COR-L47 (cell line): Measurements from ENCODE around the gene VKORC1L1.
"Not testable (repeated sequence)": the region's sequence is repeated elsewhere in the genome, so short reads cannot be mapped to it uniquely, and the experiment has no call there.

ENCODE experiments used
- DNase-seq: peaks from one replicate; lab custom pipeline; 2025; lab: John Stamatoyannopoulos, UW

The VKORC1L1 gene

DNA sequence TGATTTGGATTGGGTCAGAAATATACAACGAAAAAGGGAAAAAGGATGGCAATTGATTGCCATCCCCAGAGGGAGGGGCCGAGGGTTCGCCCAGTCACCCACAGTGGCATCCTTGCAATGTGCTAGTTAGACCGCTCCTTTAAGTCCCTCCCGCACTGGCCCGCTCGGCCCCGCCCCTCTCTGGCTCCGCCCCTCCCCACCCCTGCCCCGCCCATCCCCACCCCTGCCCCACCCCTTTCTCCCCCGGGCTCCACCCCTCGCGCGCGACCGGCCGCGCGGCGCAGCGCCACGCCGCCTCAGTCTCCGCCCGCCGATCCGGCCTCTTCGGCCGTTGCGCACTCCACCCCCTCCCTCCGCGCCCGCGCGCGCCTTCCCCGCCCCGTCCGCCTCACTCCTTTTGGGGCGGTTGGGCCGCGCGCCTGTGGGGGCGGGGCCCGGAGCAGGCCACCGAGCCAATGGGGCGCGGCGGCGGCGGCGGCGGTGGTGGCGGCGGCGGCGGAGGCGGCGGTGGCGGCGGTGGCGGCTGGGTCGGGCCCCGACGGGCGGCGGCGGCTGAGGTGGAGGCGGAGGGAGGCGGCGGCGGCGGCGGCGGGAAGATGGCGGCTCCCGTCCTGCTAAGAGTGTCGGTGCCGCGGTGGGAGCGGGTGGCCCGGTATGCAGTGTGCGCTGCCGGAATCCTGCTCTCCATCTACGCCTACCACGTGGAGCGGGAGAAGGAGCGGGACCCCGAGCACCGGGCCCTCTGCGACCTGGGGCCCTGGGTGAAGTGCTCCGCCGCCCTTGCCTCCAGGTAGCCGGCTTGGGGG lies at the start of gene VKORC1L1:
TSS of gene VKORC1L1 (plus strand) at position 299 of the 806 bp plus-strand sequence. CDS start at position 597, 298 bp downstream.
- peak; percentile 83 for DNase-seq

GRCh38 chr7:65827366-65827765 lies 45.5 kb upstream of the VKORC1L1 start:
- no peak for DNase-seq

GRCh38 chr7:65832281-65832680 lies 40.6 kb upstream of the VKORC1L1 start:
- DNase-seq, result no peak

GRCh38 chr7:65836684-65837083 lies 36.2 kb upstream of the VKORC1L1 start:
- DNase-seq, result not testable (repeated sequence)

GRCh38 chr7:65837541-65837956 lies 35.3 kb upstream of the VKORC1L1 start:
- not testable (repeated sequence) for DNase-seq

GRCh38 chr7:65839846-65840245 lies 33.0 kb upstream of the VKORC1L1 start:
- DNase-seq, result no peak

DNA sequence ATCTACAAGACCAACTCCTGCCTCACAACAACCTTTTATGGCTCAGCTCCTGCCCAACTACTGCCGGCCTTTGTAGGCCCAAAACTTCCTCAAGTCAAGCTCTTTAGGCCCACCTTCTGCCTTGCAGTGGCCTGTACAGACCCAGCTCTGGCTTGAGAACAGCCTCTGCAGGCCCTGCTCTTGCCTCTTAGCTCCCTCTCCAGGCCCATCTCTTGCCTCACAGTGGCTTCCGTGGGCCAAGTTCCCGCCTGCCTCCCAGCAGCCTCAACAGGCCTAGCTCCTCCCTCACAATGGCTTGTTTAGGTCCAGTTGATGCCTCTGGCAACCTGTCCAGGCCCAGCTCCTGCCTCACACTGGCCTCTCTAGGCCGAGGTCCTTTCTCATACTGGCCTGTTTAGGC lies 32.4 kb upstream of the VKORC1L1 start:
- no peak for DNase-seq

DNA sequence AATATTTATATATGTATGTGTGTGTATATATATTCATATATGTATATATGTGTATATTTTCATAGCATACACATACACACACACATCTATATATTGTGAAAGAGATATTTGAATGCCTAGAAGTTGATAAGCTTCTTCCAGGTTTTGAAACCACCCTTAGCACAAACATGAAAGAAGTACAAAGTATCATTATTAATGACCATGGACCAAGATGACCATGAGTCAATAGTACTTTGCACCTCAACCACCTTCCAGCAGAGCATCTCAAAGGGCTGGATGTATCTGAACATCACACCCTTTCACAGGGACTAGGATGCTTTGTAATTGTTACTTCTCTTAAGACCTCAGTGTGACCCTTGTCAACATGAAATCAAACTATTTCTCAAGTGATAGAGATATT lies 29.3 kb upstream of the VKORC1L1 start:
- not testable (repeated sequence) for DNase-seq

GRCh38 chr7:65846008-65846570 lies 26.8 kb upstream of the VKORC1L1 start:
- DNase-seq, result no peak

DNA sequence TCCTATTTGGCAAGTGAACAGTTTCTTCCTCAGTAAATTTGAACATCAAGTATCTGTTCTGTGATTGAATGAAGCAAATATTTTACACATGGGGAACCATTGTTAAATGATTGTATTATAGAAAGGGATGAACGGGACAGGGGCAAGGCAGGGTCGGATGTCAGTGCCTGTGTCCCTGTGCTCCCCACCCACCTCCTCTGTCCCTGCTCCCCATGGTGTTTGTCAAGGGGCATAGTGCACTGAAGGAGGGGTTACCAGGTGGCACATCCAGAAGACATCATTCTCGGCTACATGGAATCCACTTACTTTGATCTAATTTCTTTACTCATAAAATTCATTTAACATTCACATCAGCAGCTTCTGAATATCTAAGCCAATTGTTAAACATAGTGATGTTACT lies 19.4 kb upstream of the VKORC1L1 start:
- not testable (repeated sequence) for DNase-seq

DNA sequence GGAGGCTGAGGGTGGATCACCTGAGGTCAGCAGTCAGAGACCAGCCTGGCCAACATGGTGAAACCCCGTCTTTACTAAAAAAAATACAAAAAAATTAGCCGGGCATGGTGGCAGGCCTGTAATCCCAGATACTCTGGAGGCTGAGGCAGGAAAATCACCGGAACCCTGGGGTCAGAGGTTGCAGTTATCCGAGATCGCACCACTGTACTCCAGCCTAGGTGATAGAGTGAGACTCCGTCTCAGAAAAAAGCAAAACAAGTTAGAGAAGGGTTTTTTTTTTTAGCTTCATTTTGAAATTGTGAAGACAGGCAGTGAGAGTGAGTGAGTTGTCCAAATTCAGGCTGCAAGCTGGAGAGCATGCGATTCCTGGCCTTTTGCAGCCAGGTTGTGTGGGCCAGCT lies 19.0 kb upstream of the VKORC1L1 start:
- not testable (repeated sequence) for DNase-seq

DNA sequence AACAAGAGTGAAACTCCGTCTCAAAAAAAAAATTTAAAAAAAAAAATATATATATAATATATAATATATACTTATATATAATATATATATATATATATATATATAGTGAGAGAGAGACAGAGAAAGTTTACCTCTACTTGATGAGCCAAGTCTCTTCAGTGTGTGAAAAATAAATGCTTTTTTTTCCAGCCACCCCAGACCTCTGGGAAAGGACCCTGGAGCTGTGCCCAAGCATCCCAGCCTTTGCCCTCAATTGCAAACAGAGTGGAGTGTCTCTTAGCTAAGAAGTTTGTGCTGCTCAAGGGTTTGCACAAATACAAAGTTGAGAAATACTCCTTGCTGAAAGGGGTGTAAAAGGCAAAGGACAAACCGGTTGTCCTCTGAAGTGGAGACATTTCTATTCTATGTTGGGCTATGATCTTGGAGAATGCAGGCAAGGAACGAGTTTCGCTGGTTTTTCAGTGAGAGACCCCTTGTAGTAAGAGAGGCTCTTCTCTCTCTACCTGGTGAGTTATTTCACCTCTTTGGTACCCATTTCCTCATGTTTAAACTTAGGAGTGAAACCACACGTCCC lies 15.5 kb upstream of the VKORC1L1 start:
- not testable (repeated sequence) for DNase-seq

- not testable (repeated sequence) for DNase-seq
These were observed 14.2 kb upstream of the VKORC1L1 start for GRCh38 chr7:65858660-65859059.

- DNase-seq, result not testable (repeated sequence)
These were observed 6.6 kb upstream of the VKORC1L1 start for GRCh38 chr7:65866244-65866643.

- DNase-seq, result not testable (repeated sequence)
These were observed 5.2 kb upstream of the VKORC1L1 start for GRCh38 chr7:65867681-65868080.

DNA sequence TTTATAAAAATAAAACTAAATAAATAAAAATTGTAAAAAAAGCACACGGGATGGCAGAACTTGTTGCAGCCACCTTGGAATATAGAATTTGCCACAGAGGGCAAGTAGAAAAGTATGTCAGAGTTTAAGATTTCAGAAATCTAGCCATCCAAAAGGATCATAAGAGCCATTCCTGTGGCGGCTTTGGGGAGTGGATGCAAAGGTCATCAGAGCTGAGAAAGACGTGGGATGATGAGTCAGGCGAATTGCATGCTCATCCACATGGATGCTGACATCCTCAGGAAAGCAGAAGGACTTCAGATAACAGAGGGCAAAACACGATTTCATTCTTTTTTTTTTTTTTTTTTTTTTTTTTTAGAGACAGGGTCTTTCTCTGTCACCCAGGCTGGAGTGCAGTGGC lies 3.6 kb upstream of the VKORC1L1 start:
- DNase-seq, result not testable (repeated sequence)

GRCh38 chr7:65871451-65871850 lies 1.4 kb upstream of the VKORC1L1 start:
- DNase-seq, result not testable (repeated sequence)

DNA sequence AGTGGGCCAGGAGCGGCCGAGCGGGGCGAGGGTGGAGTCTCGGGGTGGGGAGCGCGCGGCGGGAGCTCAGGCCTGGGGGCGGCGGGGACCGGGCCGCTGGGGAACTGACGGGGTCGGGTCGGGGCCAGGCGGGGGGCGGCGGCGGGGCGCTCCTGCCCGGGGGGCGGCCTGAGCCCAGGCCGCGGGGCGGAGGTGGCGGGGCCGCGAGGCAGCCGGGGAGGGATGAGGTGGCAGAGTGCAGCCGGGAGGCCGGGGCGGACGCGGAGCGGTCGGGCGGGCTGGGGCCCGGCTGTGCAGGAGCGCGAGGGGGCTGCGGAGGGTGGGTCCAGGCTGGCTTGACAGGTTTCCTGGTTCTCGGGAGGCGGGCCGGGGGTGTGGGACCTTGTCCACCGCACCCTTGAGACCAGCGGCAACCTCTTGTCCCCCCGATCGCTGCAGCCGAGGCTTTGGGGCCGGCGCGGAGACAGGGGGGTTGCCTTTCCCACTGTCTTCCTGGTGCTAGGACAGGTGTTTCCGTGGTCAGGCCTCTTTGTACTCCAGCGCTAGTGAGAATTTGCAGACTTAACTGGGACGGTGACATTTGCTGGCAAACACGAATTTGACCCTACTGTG lies 814 bp downstream of the VKORC1L1 start:
- DNase-seq, result not testable (repeated sequence)

DNA sequence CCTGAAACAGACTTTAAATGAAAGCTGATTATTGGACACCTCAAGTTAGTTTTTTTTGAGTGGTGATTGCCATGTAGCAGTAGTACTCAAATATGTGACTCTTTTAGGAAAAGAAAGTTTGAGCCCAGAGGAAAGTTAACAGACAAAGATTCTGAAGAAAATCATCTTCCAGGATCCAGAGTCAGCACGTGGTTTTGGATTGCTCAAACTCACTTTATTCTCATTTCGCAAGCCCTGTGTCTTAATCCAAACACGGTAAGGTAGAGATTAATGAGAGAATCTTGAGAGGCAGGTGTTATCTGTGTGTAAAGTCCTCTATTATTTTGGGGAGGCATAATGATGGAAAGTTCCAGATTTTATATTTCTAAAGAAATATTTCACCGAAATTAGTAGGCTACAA lies 2.8 kb downstream of the VKORC1L1 start:
- not testable (repeated sequence) for DNase-seq

- DNase-seq, result not testable (repeated sequence)
These were observed 6.6 kb downstream of the VKORC1L1 start for GRCh38 chr7:65879292-65880153.

DNA sequence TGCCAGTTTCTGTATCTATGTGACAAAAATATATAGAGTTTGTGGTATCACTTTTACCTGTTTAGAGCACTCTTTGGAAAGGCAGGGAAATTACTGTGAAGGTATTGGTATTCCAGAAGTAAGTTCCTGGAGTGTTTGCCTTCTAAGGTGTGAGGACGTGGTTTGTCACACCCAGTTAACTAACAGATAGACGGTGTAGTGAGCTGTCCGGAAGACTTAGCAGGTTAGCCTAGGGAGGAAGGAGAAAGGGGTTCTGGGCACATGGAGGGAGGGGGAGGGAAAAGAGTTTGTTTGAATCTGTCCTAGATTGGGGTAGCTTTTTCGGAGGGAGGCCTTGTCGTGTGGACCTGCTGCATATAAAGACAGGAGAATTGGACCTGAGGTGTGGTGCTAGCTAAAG lies 7.4 kb downstream of the VKORC1L1 start:
- not testable (repeated sequence) for DNase-seq

GRCh38 chr7:65884983-65885382 lies 12.1 kb downstream of the VKORC1L1 start:
- DNase-seq, result not testable (repeated sequence)
